K562 (cell line): ENCODE results near the gene TNFAIP3. TPM values are rescaled to one million over a fixed set of nuclear protein-coding genes. Genes with fewer than 3 reads are reported as not detected.

Experiments used
- ATF7 ChIP-seq: fragments of 450-650 bp; IDR thresholded peaks from 2 replicates; pipeline ENCODE4 v1.7.1; 2014; ENCODE audit warnings: mild to moderate bottlenecking, moderate library complexity
- E2F8 ChIP-seq: fragments of 450-650 bp; IDR thresholded peaks from 2 replicates; pipeline ENCODE4 v1.7.1; 2018; ENCODE audit warnings: mild to moderate bottlenecking, low read depth; ENCODE audit not compliant: partially characterized antibody
- HDAC3 ChIP-seq: fragments of 450-650 bp; IDR thresholded peaks from 2 replicates; pipeline ENCODE4 v1.6.1; 2018; ENCODE audit warnings: borderline replicate concordance, mild to moderate bottlenecking, moderate library complexity; ENCODE audit not compliant: partially characterized antibody
- IRF9 ChIP-seq: fragments of 450-650 bp; IDR thresholded peaks from 2 replicates; pipeline ENCODE4 v1.6.1; 2016; ENCODE audit warnings: missing biosample characterization, missing genetic modification characterization
- PATZ1 ChIP-seq: fragments of 250-450 bp; sonication (Bioruptor Pico); IDR thresholded peaks from 2 replicates; pipeline ENCODE4 v1.5.0; 2020; ENCODE audit warnings: mild to moderate bottlenecking, borderline replicate concordance
- RBFOX2 ChIP-seq: fragments of 200-400 bp; formaldehyde crosslinking; IDR thresholded peaks from 2 replicates; pipeline ENCODE4 v1.6.1; 2017; ENCODE audit warnings: low read depth, mild to moderate bottlenecking, low read length, moderate library complexity
- SOX6 ChIP-seq: fragments of 450-650 bp; IDR thresholded peaks from 2 replicates; pipeline ENCODE4 v1.6.1; 2014; ENCODE audit warnings: mild to moderate bottlenecking
- TCF3 ChIP-seq: sonication (generic); formaldehyde crosslinking; IDR thresholded peaks from 2 replicates; pipeline ENCODE4 v1.4.0; 2020; ENCODE audit warnings: mild to moderate bottlenecking, missing genetic modification reagents
- THAP7 ChIP-seq: fragments of 250-450 bp; sonication (Bioruptor Pico); IDR thresholded peaks from 2 replicates; pipeline ENCODE4 v1.5.0; 2021
- ZEB2 ChIP-seq: fragments of 450-650 bp; IDR thresholded peaks from 2 replicates; pipeline ENCODE4 v1.6.1; 2016
- ZNF609 ChIP-seq: sonication (generic); formaldehyde crosslinking; IDR thresholded peaks from 2 replicates; pipeline ENCODE4 v1.8.1; 2023; ENCODE audit warnings: missing genetic modification reagents, mild to moderate bottlenecking, borderline replicate concordance
- ZNF639 ChIP-seq, 2 experiments: fragments of 200-800 bp in 1 of 2; sonication (Bioruptor generic) in 1 of 2; sonication (generic) in 1 of 2; formaldehyde crosslinking in 1 of 2; IDR thresholded peaks in 1 of 2; conservative IDR thresholded peaks in 1 of 2; 2 replicates each; pipeline versions ENCODE4 v1.5.0 to v1.6.1; 2016 to 2020; ENCODE audit warnings: missing compliant biosample characterization in 1 of 2, missing genetic modification characterization in 1 of 2, missing genetic modification reagents in 1 of 2
- ZZZ3 ChIP-seq: fragments of 450-650 bp; IDR thresholded peaks from 2 replicates; pipeline ENCODE4 v1.6.1; 2016; ENCODE audit warnings: antibody characterized with exemption, mild to moderate bottlenecking, moderate library complexity
- polyA plus RNA-seq, 8 experiments: library from polyadenylated mRNA; depleted of rRNA in 4 of 8; stranded (reverse) in 5 of 8; unstranded in 3 of 8; fragments of >200 nt; fragmentation: Nextera tagmentation in 2 of 8; fragmentation: Illumina TruSeq in 1 of 8; extraction: Ambion mirVana in 2 of 8; extraction: Trizol in 1 of 8; gene quantifications; 2 replicates each; pipeline versions ENCODE4 v1.2.1 to v1.2.3, GENCODE V29; 2011 to 2014; ENCODE audit warnings: inconsistent platforms in 1 of 8, missing spikeins in 1 of 8
- total RNA-seq, 7 experiments: library from RNA; depleted of rRNA in 6 of 7; stranded (reverse); fragments of >200 nt in 6 of 7; fragmentation: Illumina TruSeq in 2 of 7; extraction: Trizol in 2 of 7; gene quantifications; 2 replicates each; pipeline versions ENCODE4 v1.2.1 to v1.2.3, GENCODE V29; 2011 to 2021; ENCODE audit warnings: low replicate concordance in 1 of 7

Gene TNFAIP3
- total and polyA plus RNA-seq, 9 of the 15 experiments (the other 6 are each of a cell fraction or from before 2014, with no cell fraction given) = 0.79 to 17.0 (median 6.4) TPM

GRCh38 chr6:137910843-137911456 lies 43.9 kb downstream of the TNFAIP3 start (continued):
- peak in 1 of 2 experiments; percentile 62; a peak in 2 of 4 replicates for TF ChIP-seq ZNF639 (CRISPR knock-in tag; conservative IDR thresholded peaks at IDR 0.05 in 1 of 2, IDR thresholded peaks at IDR 0.05 in 1 of 2)
- peak; percentile 7; the same call in 1 of the 2 replicates for TF ChIP-seq ATF7
- TF ChIP-seq RBFOX2 = peak; percentile 50
- no peak for TF ChIP-seq PATZ1 (CRISPR knock-in tag)
- peak; percentile 30 for TF ChIP-seq SOX6
- TF ChIP-seq HDAC3 = peak; percentile 27
- no peak for TF ChIP-seq ZNF609 (CRISPR knock-in tag)
- TF ChIP-seq IRF9 = no peak
- TF ChIP-seq THAP7 (CRISPR knock-in tag) = peak; percentile 57; the same call in 1 of the 2 replicates
- TF ChIP-seq TCF3 = peak; percentile 59; the same call in 1 of the 2 replicates
- TF ChIP-seq E2F8 = peak; percentile 3
- no peak for TF ChIP-seq ZZZ3
- TF ChIP-seq ZEB2 = 0 out of 2 replicates have a peak, but pooled peaks have one; percentile 2
